ENCODE data around the gene FADD.

The FADD gene

DNA sequence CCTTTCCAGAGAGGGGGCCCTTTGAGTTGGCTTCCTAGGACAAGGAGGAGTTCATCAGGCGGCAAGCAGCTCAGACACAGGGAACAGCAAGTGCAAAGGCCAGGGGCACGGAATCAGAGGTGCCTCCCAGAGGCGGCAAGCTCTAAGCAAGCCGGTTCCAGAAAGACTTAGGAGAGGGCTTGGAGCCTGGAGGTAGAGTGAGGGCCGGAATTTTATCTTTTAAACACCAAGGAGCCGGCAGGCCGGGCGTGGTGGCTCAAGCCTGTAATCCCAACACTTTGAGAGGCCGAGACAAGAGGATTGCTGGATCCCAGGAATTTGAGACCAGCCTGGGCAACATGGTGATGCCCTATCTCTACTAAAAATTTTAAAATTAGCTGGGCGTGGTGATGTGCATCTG is 26.6 kb downstream of the FADD start:
- no peak for DNase-seq (ENCODE audit: low read depth)
- TF ChIP-seq, protein P1, sequence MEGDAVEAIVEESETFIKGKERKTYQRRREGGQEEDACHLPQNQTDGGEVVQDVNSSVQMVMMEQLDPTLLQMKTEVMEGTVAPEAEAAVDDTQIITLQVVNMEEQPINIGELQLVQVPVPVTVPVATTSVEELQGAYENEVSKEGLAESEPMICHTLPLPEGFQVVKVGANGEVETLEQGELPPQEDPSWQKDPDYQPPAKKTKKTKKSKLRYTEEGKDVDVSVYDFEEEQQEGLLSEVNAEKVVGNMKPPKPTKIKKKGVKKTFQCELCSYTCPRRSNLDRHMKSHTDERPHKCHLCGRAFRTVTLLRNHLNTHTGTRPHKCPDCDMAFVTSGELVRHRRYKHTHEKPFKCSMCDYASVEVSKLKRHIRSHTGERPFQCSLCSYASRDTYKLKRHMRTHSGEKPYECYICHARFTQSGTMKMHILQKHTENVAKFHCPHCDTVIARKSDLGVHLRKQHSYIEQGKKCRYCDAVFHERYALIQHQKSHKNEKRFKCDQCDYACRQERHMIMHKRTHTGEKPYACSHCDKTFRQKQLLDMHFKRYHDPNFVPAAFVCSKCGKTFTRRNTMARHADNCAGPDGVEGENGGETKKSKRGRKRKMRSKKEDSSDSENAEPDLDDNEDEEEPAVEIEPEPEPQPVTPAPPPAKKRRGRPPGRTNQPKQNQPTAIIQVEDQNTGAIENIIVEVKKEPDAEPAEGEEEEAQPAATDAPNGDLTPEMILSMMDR (conservative IDR thresholded peaks at IDR 0.05; ENCODE audit: low read depth, low read length), result no peak
- no peak overlapping the region for H3K4me3 ChIP-seq (ENCODE audit: low read length)

DNA sequence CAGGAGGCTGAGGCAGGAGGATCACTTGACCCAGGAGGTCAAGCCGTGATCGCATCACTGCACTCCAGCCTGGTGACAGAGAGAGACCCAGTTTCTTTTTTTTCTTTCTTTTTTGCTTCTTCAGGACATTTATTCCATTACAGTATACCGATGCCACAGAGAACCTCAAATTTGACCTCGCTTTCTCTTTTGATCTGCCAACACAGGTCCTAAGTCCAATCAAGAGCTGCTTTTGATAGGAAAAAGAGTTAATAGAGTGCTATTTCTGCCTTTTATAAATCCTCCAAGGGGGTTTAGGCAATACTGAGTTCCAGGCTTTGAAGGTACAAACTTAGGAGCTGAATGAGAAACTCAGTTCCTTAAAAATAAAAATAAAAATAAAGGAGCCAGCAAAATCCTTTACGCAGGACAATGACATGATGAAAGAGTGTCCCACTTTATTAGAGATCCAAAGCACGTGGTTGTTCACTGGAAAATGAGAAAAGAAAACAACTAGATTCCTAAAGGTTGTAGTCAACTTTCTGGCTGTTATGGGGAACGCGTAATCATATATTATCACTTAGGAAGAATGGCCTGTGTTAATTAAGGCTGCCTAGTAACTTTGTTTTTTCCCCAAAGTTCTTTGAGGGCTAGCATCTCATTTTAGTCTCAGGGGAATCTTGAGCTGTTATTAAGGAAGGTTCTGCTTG is 27.2 kb downstream of the FADD start:
- DNase-seq (ENCODE audit: low read depth), result no peak
- TF ChIP-seq, protein P1 (conservative IDR thresholded peaks at IDR 0.05; ENCODE audit: low read depth, low read length), result no peak

DNA sequence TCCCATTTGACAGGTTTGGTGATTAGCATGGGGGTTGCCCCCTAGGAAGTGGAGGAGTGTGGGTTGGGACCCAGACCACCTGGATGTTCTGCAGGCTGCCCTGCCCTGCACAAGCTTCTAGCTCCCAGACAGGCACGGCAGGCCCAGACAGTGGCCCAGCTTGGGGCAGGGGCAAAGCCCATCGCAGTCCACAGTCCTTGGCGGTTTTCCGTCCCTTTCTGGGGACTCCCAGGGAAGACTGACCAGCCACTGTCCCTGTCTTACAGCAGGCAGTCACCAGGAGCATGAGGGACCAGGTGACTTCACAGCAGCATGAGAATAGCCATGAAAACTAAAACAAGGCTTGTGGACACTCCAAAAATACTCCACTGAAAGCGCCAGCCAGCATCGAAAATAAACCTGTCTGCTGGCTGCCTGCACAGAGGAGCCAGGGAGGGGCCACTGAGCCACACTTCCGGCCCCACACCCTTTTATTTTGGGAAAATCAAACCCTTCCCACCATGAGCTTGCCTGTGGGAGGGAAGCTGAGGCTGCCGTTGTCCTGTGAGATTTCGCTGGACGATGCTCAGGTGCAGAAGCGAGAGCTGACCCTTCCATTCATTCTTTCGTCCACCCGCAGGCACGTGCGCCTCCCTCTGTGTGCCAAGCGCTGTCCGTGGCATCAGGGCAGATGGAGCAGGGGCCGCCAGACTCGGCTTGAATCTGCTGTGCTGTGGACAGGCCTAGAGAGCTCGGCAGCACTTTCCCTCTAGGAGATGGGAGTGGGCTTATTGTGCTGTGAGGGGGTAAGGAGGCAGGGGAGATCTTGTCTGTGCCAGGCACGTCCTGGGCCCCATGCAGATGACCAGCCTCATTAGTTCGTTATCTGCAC is 28.0 kb downstream of the FADD start:
- DNase-seq (ENCODE audit: low read depth), result no peak
- H3K4me3 ChIP-seq (ENCODE audit: low read length), result no peak overlapping the region
- TF ChIP-seq, protein P1 (conservative IDR thresholded peaks at IDR 0.05; ENCODE audit: low read depth, low read length), result no peak

More for the DNA sequence above, 27.2 kb downstream of the FADD start:
- no peak overlapping the region for H3K4me3 ChIP-seq (ENCODE audit: low read length)

DNA sequence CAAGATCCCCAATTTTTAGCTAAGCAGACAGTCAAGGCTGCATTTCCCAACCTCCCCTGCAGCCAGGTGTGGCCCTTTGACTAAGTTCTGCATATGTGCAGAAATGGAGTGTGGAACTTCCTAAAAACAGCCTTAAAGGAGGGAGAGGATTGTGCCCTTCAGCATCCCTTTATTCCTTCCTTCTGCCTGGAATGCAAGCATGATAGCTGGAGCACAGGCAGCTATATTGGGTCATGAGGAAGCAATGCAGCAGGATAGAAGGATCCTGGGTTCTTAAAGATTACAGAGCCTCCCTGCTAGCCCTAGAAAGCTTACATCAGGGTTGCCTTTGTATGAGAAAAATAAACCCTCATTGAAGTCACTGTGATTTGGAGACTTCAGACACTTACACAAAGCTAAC is 29.9 kb downstream of the FADD start:
- TF ChIP-seq, protein P1 (conservative IDR thresholded peaks at IDR 0.05; ENCODE audit: low read depth, low read length), result no peak
- DNase-seq (ENCODE audit: low read depth), result no peak

DNA sequence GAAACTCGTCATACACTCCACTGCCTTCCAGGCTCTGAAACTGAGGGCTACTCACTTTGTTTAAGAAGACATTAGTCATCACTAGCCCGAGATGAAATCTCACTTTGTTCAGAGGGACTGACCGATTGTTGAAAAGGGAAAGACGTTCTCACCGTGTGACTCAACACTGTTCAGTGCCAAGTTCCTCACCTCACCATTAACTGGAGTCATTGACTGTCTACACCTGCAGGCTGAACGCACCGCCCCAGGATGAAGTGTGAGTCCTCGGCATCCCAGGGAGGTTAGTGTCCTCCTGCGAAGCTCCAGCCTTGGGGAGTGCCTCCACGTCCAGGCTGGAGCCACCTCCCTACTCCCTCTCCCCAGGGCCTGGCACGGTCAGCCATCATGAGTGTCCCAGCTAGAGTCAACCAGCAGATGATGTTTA is 30.4 kb downstream of the FADD start:
- DNase-seq (ENCODE audit: low read depth), result peak; percentile 72
- TF ChIP-seq, protein P1 (conservative IDR thresholded peaks at IDR 0.05; ENCODE audit: low read depth, low read length), result no peak
- H3K4me3 ChIP-seq (ENCODE audit: low read length), result no peak overlapping the region

More for the DNA sequence above, 29.9 kb downstream of the FADD start:
- H3K4me3 ChIP-seq (ENCODE audit: low read length), result no peak overlapping the region

DNA sequence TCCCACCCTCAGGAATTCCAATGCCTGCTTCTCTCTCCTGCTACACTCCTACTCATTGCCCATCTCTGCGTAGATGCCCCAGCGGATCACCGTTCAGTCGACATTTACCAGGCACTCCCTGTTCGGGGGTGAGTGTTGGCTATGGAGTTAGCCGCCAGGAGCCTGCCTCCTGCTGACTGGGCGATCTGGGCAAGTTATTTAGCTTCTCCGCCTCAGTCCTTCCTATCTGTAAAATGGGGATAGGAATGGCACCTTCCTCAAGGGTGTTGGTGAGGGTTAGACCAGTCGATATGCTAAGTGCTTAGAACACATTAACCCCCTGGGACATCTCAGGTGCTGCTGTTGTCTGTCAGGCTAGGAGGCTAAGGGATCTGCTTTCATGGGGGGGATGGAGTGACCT is 30.9 kb downstream of the FADD start:
- TF ChIP-seq, protein P1 (conservative IDR thresholded peaks at IDR 0.05; ENCODE audit: low read depth, low read length), result no peak
- H3K4me3 ChIP-seq (ENCODE audit: low read length), result no peak overlapping the region
- DNase-seq (ENCODE audit: low read depth), result no peak
